Endothelial cell of umbilical vein (primary cell): ENCODE measurements around the gene MAGED1.

Experiments
- CTCF ChIP-seq, 2 donors: IDR thresholded peaks; 1 replicate in 1 of 2; 2 replicates in 1 of 2; pipeline ENCODE4 v1.5.1; 2011; ENCODE audit warnings: low read length in 2 of 2, mild to moderate bottlenecking in 2 of 2, moderate library complexity in 2 of 2, control low read depth in 1 of 2, inconsistent platforms in 1 of 2, low read depth in 1 of 2; ENCODE audit not compliant: insufficient read depth in 1 of 2; ENCODE audit errors: extremely low read depth in 1 of 2
- EZH2 ChIP-seq: IDR thresholded peaks from 2 replicates; pipeline ENCODE4 v1.6.1; 2012; ENCODE audit warnings: borderline replicate concordance, low read depth, mild to moderate bottlenecking, moderate library complexity, low read length, inconsistent platforms; ENCODE audit not compliant: severe bottlenecking
- JUN ChIP-seq: IDR thresholded peaks from 2 replicates; pipeline ENCODE4 v1.6.1; 2011; ENCODE audit warnings: borderline replicate concordance, low read depth; ENCODE audit not compliant: insufficient read length, insufficient read depth
- MAX ChIP-seq: IDR thresholded peaks from 2 replicates; pipeline ENCODE4 v1.6.1; 2011; ENCODE audit not compliant: insufficient read depth, insufficient read length
- POLR2A ChIP-seq: IDR thresholded peaks from 2 replicates; pipeline ENCODE4 v1.6.1; 2012; ENCODE audit warnings: low read depth, mild to moderate bottlenecking, control low read depth, low read length

- TF ChIP-seq CTCF (IDR thresholded peaks at IDR 0.05; ENCODE audit: extremely low read depth in 1 of 2, insufficient read depth in 1 of 2, low read depth in 1 of 2, low read length in 2 of 2) (no peak), POLR2A (no peak), JUN (no peak), EZH2 (no peak), MAX (no peak)
Measured at GRCh38 chrX:51874123-51874522, 19.3 kb upstream of the MAGED1 start.
